Liver (tissue), 9 donors: ENCODE data around the gene VPS11. TPM values are rescaled to one million over a fixed set of nuclear protein-coding genes. Genes with fewer than 3 reads are reported as not detected.
A peak's percentile ranks its signal among the peaks of the same experiment; 100 is the strongest.

Experiments used
- DNase-seq: peaks from one replicate; pipeline ENCODE4 v3.0.0-alpha.2; 2017; ENCODE audit warnings: low spot score
- H3K27ac ChIP-seq, 2 donors: one replicate each; pipeline ENCODE4 v1.7.0; 2013; ENCODE audit warnings: inconsistent platforms in 2 of 2, low read length in 2 of 2, control low read depth in 1 of 2, low read depth in 1 of 2, mild to moderate bottlenecking in 1 of 2
- H3K27me3 ChIP-seq, 4 donors: one replicate each; pipeline versions ENCODE4 v1.6.1 to v1.7.0; 2013; ENCODE audit warnings: low read length in 3 of 4, inconsistent platforms in 1 of 4, mild to moderate bottlenecking in 1 of 4, moderate library complexity in 1 of 4; ENCODE audit not compliant: control insufficient read depth in 4 of 4, insufficient read depth in 4 of 4
- H3K36me3 ChIP-seq, 4 donors: one replicate each; pipeline versions ENCODE4 v1.6.1 to v1.7.0; 2013; ENCODE audit warnings: low read length in 3 of 4, mild to moderate bottlenecking in 3 of 4, low read depth in 1 of 4, moderate library complexity in 1 of 4; ENCODE audit not compliant: control insufficient read depth in 4 of 4, insufficient read depth in 3 of 4
- H3K4me1 ChIP-seq, 4 donors: one replicate each; pipeline versions ENCODE4 v1.6.1 to v1.7.0; 2013; ENCODE audit warnings: low read length in 3 of 4, mild to moderate bottlenecking in 3 of 4, moderate library complexity in 1 of 4; ENCODE audit not compliant: control insufficient read depth in 4 of 4, insufficient read depth in 4 of 4
- H3K4me3 ChIP-seq, 3 donors: one replicate each; pipeline versions ENCODE4 v1.6.1 to v1.7.0; 2013; ENCODE audit warnings: low read length in 3 of 3, control low read depth in 1 of 3, low read depth in 1 of 3, mild to moderate bottlenecking in 1 of 3
- H3K9ac ChIP-seq, 2 donors: one replicate each; pipeline ENCODE4 v1.7.0; 2013; ENCODE audit warnings: low read length in 2 of 2, mild to moderate bottlenecking in 2 of 2, moderate library complexity in 2 of 2, control low read depth in 1 of 2, low read depth in 1 of 2
- H3K9me3 ChIP-seq, 4 donors: one replicate each; pipeline versions ENCODE4 v1.6.1 to v1.7.0; 2013; ENCODE audit warnings: low read length in 3 of 4; ENCODE audit not compliant: control insufficient read depth in 4 of 4
- ATF3 ChIP-seq: IDR thresholded peaks from 2 replicates; pipeline ENCODE4 v1.6.1; 2016; ENCODE audit warnings: antibody characterized with exemption
- CTCF ChIP-seq: fragments of 150-350 bp; IDR thresholded peaks from 2 replicates; pipeline ENCODE4 v1.5.1; 2017; ENCODE audit warnings: improper control_type of control experiment, low read depth, low read length; ENCODE audit not compliant: missing input control
- EGR1 ChIP-seq, 2 donors: IDR thresholded peaks; 2 replicates each; pipeline ENCODE4 v1.6.1; 2016 to 2018; ENCODE audit warnings: antibody characterized with exemption in 2 of 2, low read depth in 2 of 2
- FOXA1 ChIP-seq: IDR thresholded peaks from 2 replicates; pipeline ENCODE4 v1.6.1; 2016; ENCODE audit warnings: antibody characterized with exemption
- FOXA2 ChIP-seq: IDR thresholded peaks from 2 replicates; pipeline ENCODE4 v1.6.1; 2016; ENCODE audit warnings: antibody characterized with exemption
- GABPA ChIP-seq, 2 donors: IDR thresholded peaks in 1 of 2; conservative IDR thresholded peaks in 1 of 2; 2 replicates each; pipeline ENCODE4 v1.6.1; 2016; ENCODE audit warnings: antibody characterized with exemption in 2 of 2, mild to moderate bottlenecking in 1 of 2, moderate library complexity in 1 of 2
- HNF4A ChIP-seq, 2 donors: conservative IDR thresholded peaks; 2 replicates each; pipeline ENCODE4 v1.6.1; 2016; ENCODE audit warnings: antibody characterized with exemption in 2 of 2, mild to moderate bottlenecking in 2 of 2
- HNF4G ChIP-seq: IDR thresholded peaks from 2 replicates; pipeline ENCODE4 v1.6.1; 2016; ENCODE audit warnings: antibody characterized with exemption
- JUND ChIP-seq, 2 donors: IDR thresholded peaks; 2 replicates each; pipeline ENCODE4 v1.6.1; 2016; ENCODE audit warnings: antibody characterized with exemption in 2 of 2
- MAX ChIP-seq: IDR thresholded peaks from 2 replicates; pipeline ENCODE4 v1.6.1; 2016; ENCODE audit warnings: antibody characterized with exemption
- NR2F2 ChIP-seq: IDR thresholded peaks from 2 replicates; pipeline ENCODE4 v1.6.1; 2016; ENCODE audit warnings: antibody characterized with exemption
- RAD21 ChIP-seq, 2 donors: IDR thresholded peaks; 2 replicates each; pipeline ENCODE4 v1.6.1; 2016; ENCODE audit warnings: antibody characterized with exemption in 2 of 2, mild to moderate bottlenecking in 2 of 2
- REST ChIP-seq: IDR thresholded peaks from 2 replicates; pipeline ENCODE4 v1.6.1; 2016; ENCODE audit warnings: antibody characterized with exemption, mild to moderate bottlenecking
- RXRA ChIP-seq, 2 donors: IDR thresholded peaks; 2 replicates each; pipeline ENCODE4 v1.6.1; 2017 to 2018; ENCODE audit warnings: antibody characterized with exemption in 2 of 2, mild to moderate bottlenecking in 1 of 2
- SP1 ChIP-seq: IDR thresholded peaks from 2 replicates; pipeline ENCODE4 v1.6.1; 2018; ENCODE audit warnings: antibody characterized with exemption, mild to moderate bottlenecking
- TAF1 ChIP-seq: conservative IDR thresholded peaks from 2 replicates; pipeline ENCODE4 v1.6.1; 2016; ENCODE audit warnings: antibody characterized with exemption, mild to moderate bottlenecking
- YY1 ChIP-seq: IDR thresholded peaks from 2 replicates; pipeline ENCODE4 v1.6.1; 2016; ENCODE audit warnings: antibody characterized with exemption, mild to moderate bottlenecking
- ZBTB33 ChIP-seq: IDR thresholded peaks from 2 replicates; pipeline ENCODE4 v1.6.1; 2016; ENCODE audit warnings: antibody characterized with exemption
- WGBS: extraction: QIAGEN DNeasy Blood & Tissue Kit; methylation state at CpG from one replicate; pipeline ENCODE4 v1.1.7; 2013; 5-methylcytosine and 5-hydroxymethylcytosine counted together
- polyA plus RNA-seq, 2 donors: library from polyadenylated mRNA; stranded (reverse) in 1 of 2; unstranded in 1 of 2; fragments of 200-250 nt in 1 of 2; fragments of >200 nt in 1 of 2; fragmentation: Nextera tagmentation in 1 of 2; extraction: Ambion mirVana in 1 of 2; gene quantifications; one replicate each; pipeline versions ENCODE4 v1.2.1 to v1.2.3, GENCODE V29; 2013 to 2015
- total RNA-seq, 2 donors: library from RNA; depleted of rRNA; stranded (reverse); fragments of >200 nt; gene quantifications; one replicate each; pipeline ENCODE4 v1.2.3, GENCODE V29; 2014
- donor health status: healthy.
- donor health status: healthy.
- donor health status: healthy.
- donor health status: healthy.
- donor health status: healthy.

Gene VPS11
- total and polyA plus RNA-seq, 4 donors: 7.2 to 17.4 (median 12.2) TPM

- Histone ChIP-seq H3K27ac (peak within 1 kb of the TSS; percentile 92 to 97), H3K36me3 (peaks cover 0 to 4% (median 2%) of the 10 kb centered on the region in 4 donors), H3K4me3 (peak within 1 kb of the TSS; percentile 71 to 86 (median 85)), H3K9me3 (no peaks in the 10 kb centered on the region), H3K4me1 (peaks cover 5 to 41% (median 25%) of the 10 kb centered on the region in 4 donors), H3K27me3 (no peaks in the 10 kb centered on the region), H3K9ac (peak within 1 kb of the TSS; percentile 77 to 79)
- peak; percentile 26 for TF ChIP-seq NR2F2
- no peak for TF ChIP-seq HNF4G
- no peak for TF ChIP-seq ZBTB33
- peak; percentile 30 for TF ChIP-seq REST
- TF ChIP-seq EGR1 (IDR thresholded peaks at IDR 0.05; ENCODE audit: low read depth in 2 of 2): peak; percentile 40 to 50
- peak; percentile 87 to 91 for TF ChIP-seq RAD21 (IDR thresholded peaks at IDR 0.05)
- TF ChIP-seq YY1: peak; percentile 63
- peak in 1 of 2 donors; percentile 74 for TF ChIP-seq GABPA (IDR thresholded peaks at IDR 0.05 in 1 of 2, conservative IDR thresholded peaks at IDR 0.05 in 1 of 2)
- TF ChIP-seq HNF4A (conservative IDR thresholded peaks at IDR 0.05): peak; percentile 45 to 50
- TF ChIP-seq FOXA2: peak; percentile 29
- peak; percentile 25 to 65 for TF ChIP-seq RXRA (IDR thresholded peaks at IDR 0.05)
- no peak for TF ChIP-seq TAF1
- TF ChIP-seq CTCF: no peak
- TF ChIP-seq FOXA1: no peak
- TF ChIP-seq SP1: peak; percentile 77
- TF ChIP-seq ATF3: no peak
- TF ChIP-seq MAX: no peak
- no peak for TF ChIP-seq JUND (IDR thresholded peaks at IDR 0.05)
- DNase-seq: peak; percentile 99
- WGBS: under 1% methylated on average over 67 of the region's 67 CpGs
Observed at GRCh38 chr11:119030329-119031047, 37.1 kb upstream of the VPS11 start, which contains the start of gene SLC37A4. Gene SLC37A4, minus strand, starts transcription at chr11:119030877.
